ENCODE data around the gene RPSA.

Gene RPSA

GRCh38 chr3:39388741-39389248 is 17.7 kb upstream of the RPSA start:
- TF ChIP-seq, protein P1, sequence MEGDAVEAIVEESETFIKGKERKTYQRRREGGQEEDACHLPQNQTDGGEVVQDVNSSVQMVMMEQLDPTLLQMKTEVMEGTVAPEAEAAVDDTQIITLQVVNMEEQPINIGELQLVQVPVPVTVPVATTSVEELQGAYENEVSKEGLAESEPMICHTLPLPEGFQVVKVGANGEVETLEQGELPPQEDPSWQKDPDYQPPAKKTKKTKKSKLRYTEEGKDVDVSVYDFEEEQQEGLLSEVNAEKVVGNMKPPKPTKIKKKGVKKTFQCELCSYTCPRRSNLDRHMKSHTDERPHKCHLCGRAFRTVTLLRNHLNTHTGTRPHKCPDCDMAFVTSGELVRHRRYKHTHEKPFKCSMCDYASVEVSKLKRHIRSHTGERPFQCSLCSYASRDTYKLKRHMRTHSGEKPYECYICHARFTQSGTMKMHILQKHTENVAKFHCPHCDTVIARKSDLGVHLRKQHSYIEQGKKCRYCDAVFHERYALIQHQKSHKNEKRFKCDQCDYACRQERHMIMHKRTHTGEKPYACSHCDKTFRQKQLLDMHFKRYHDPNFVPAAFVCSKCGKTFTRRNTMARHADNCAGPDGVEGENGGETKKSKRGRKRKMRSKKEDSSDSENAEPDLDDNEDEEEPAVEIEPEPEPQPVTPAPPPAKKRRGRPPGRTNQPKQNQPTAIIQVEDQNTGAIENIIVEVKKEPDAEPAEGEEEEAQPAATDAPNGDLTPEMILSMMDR (IDR thresholded peaks at IDR 0.05; ENCODE audit: insufficient read depth, low read depth, low read length, missing control alignments), result no peak
- H3K4me3 ChIP-seq (ENCODE audit: low read length), result no peak overlapping the region
- no peak for DNase-seq (ENCODE audit: low read depth)

GRCh38 chr3:39390181-39390580 is 16.3 kb upstream of the RPSA start:
- TF ChIP-seq, protein P1 (IDR thresholded peaks at IDR 0.05; ENCODE audit: insufficient read depth, low read depth, low read length, missing control alignments), result no peak
- no peak for DNase-seq (ENCODE audit: low read depth)
- no peak overlapping the region for H3K4me3 ChIP-seq (ENCODE audit: low read length)

- DNase-seq (ENCODE audit: low read depth), result no peak
- H3K4me3 ChIP-seq (ENCODE audit: low read length), result no peak overlapping the region
- TF ChIP-seq, protein P1 (IDR thresholded peaks at IDR 0.05; ENCODE audit: insufficient read depth, low read depth, low read length, missing control alignments), result no peak
These were observed 9.8 kb upstream of the RPSA start for GRCh38 chr3:39396690-39397089.

GRCh38 chr3:39398700-39399099 is 7.8 kb upstream of the RPSA start:
- TF ChIP-seq, protein P1 (IDR thresholded peaks at IDR 0.05; ENCODE audit: insufficient read depth, low read depth, low read length, missing control alignments), result no peak
- DNase-seq (ENCODE audit: low read depth), result peak; percentile 61
- no peak overlapping the region for H3K4me3 ChIP-seq (ENCODE audit: low read length)

DNA sequence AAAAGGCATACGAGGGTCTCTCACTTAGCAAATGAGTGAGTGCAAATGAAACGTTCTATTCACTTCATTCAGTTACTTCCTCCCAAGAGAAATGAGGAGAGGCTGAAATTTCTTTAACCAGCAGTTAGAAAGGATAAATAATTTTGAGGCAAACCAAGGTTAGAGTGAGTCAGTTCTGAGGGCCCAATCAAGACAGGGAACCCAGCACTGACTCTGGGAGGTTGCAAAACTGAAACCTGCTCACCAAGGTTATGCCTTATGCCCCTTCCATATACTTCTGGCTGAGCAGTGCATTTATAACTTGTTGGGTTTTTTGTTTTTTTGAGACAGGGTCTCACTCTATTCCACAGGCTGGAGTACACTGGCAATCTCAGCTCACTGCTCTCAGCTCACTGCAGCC is 4.5 kb upstream of the RPSA start:
- peak; percentile 64 for DNase-seq (ENCODE audit: low read depth)
- TF ChIP-seq, protein P1 (IDR thresholded peaks at IDR 0.05; ENCODE audit: insufficient read depth, low read depth, low read length, missing control alignments), result no peak
- no peak overlapping the region for H3K4me3 ChIP-seq (ENCODE audit: low read length)

DNA sequence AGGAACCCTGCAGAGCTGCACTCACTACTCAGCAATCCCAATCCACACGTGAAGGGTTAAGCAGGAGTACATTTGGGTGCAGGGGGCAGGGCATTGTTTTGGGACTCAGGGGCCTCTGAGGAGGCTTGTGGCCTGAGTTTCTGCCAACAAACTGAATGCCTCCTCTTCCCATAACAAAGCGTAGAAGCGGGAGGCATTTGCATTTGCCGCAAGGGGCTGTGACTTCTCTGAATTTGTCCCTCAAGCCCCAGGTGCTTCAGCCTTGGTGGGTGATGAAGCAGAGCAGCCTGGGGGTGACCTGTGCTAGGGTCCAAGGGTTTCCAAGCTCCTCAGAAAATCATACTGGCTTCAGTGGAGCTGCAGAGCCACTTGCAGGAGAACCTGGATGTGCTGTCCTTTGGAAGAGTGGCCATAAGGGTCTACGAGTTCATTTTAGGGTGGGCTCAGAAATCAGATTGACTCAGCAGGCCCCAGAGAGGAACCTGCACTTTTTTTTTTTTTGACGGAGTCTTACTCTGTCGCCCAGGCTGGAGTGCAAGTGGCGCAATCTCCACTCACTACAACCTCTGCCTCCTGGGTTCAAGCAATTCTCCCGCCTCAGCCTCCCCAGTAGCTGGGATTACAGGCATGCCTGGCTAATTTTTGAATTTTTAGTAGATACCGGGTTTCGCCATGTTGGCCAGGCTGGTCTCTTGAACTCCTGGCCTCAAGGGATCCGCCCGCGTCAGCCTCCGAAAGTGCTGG is 1.4 kb upstream of the RPSA start:
- DNase-seq (ENCODE audit: low read depth), result no peak
- H3K4me3 ChIP-seq (ENCODE audit: low read length), result no peak overlapping the region
- TF ChIP-seq, protein P1 (IDR thresholded peaks at IDR 0.05; ENCODE audit: insufficient read depth, low read depth, low read length, missing control alignments), result no peak

Measured in epithelial cell of esophagus (primary cell).